GM23248 (cell line): ENCODE results near the gene LDLRAD4. TPM values are rescaled to one million over a fixed set of nuclear protein-coding genes. Genes with fewer than 3 reads are reported as not detected.

Experiments used
- DNase-seq: peaks from one replicate; pipeline ENCODE4 v3.0.0-alpha.2; 2015
- H2AFZ ChIP-seq: fragments of 200-600 bp; sonication (generic); 2 replicates; pipeline ENCODE4 v1.6.1; 2016; ENCODE audit warnings: antibody characterized with exemption
- H3F3A ChIP-seq: fragments of 200-600 bp; sonication (generic); 2 replicates; pipeline ENCODE4 v1.6.1; 2016; ENCODE audit warnings: mild to moderate bottlenecking, antibody characterized with exemption, mixed run types; ENCODE audit not compliant: insufficient read depth
- H3K27ac ChIP-seq: fragments of 200-600 bp; sonication (generic); 2 replicates; pipeline ENCODE4 v1.5.1; 2016; ENCODE audit warnings: mild to moderate bottlenecking
- H3K27me3 ChIP-seq: fragments of 200-600 bp; sonication (generic); replicated peaks from 2 replicates; pipeline ENCODE4 v1.6.1; 2016; ENCODE audit warnings: mild to moderate bottlenecking; ENCODE audit not compliant: insufficient read depth
- H3K36me3 ChIP-seq: fragments of 200-600 bp; sonication (generic); 2 replicates; pipeline ENCODE4 v1.6.1; 2016; ENCODE audit warnings: low read depth, mild to moderate bottlenecking
- H3K4me1 ChIP-seq: fragments of 200-600 bp; sonication (generic); 2 replicates; pipeline ENCODE4 v1.6.1; 2016; ENCODE audit warnings: mild to moderate bottlenecking; ENCODE audit not compliant: insufficient read depth
- H3K4me2 ChIP-seq: fragments of 200-600 bp; sonication (generic); one replicate; pipeline ENCODE4 v1.6.1; 2016; ENCODE audit warnings: mild to moderate bottlenecking; ENCODE audit not compliant: unreplicated experiment
- H3K4me3 ChIP-seq: fragments of 200-600 bp; sonication (generic); 2 replicates; pipeline ENCODE4 v1.5.1; 2016; ENCODE audit warnings: mild to moderate bottlenecking
- H3K79me2 ChIP-seq: fragments of 200-600 bp; sonication (generic); 2 replicates; pipeline ENCODE4 v1.6.1; 2016; ENCODE audit warnings: mild to moderate bottlenecking; ENCODE audit not compliant: insufficient read depth
- H3K9ac ChIP-seq: fragments of 200-600 bp; sonication (generic); 2 replicates; pipeline ENCODE4 v1.6.1; 2016; ENCODE audit warnings: mild to moderate bottlenecking
- H3K9me2 ChIP-seq: fragments of 200-600 bp; sonication (generic); 2 replicates; pipeline ENCODE4 v1.6.1; 2016; ENCODE audit warnings: mixed run types, mild to moderate bottlenecking, moderate library complexity; ENCODE audit not compliant: insufficient read depth
- H3K9me3 ChIP-seq: fragments of 200-600 bp; sonication (generic); one replicate; pipeline ENCODE4 v1.6.1; 2017; ENCODE audit warnings: low read depth
- H4K20me1 ChIP-seq: fragments of 200-600 bp; sonication (generic); 2 replicates; pipeline ENCODE4 v1.6.0; 2016; ENCODE audit not compliant: insufficient read depth
- EZH2 ChIP-seq: fragments of 200-600 bp; sonication (generic); IDR thresholded peaks from 2 replicates; pipeline ENCODE4 v1.6.1; 2018; ENCODE audit warnings: antibody characterized with exemption, mild to moderate bottlenecking; ENCODE audit not compliant: insufficient read depth, poor library complexity, severe bottlenecking
- EZH2phosphoT487 ChIP-seq: fragments of 200-600 bp; sonication (generic); IDR thresholded peaks from 2 replicates; pipeline ENCODE4 v1.6.1; 2018; ENCODE audit warnings: antibody characterized with exemption, moderate library complexity, mild to moderate bottlenecking, low read depth; ENCODE audit not compliant: insufficient read depth
- WGBS, 2 experiments: methylation state at CpG; one replicate each; pipeline ENCODE4 v1.1.6; 2015 to 2017; ENCODE audit warnings: low lambda C conversion rate in 2 of 2, low coverage in 1 of 2; ENCODE audit errors: missing lambda C conversion rate in 2 of 2; 5-methylcytosine and 5-hydroxymethylcytosine counted together
- in situ Hi-C: fragments of 300-500 bp; cut with MboI; formaldehyde crosslinking; loops from 2 replicates; pipeline ENCODE4 v1.15.0; 2020
- polyA plus RNA-seq: library from polyadenylated mRNA; unstranded; fragments of >200 nt; fragmentation: Nextera tagmentation; extraction: Ambion mirVana; gene quantifications from 2 replicates; pipeline ENCODE4 v1.2.1, GENCODE V29; 2016
- total RNA-seq: library from RNA; depleted of rRNA; stranded (reverse); fragments of >200 nt; shearing (Covaris generic); gene quantifications from 2 replicates; pipeline ENCODE4 v1.2.3, GENCODE V29; 2014

Gene LDLRAD4
- total and polyA plus RNA-seq, 2 experiments from 2014 or later: not detected

DNA sequence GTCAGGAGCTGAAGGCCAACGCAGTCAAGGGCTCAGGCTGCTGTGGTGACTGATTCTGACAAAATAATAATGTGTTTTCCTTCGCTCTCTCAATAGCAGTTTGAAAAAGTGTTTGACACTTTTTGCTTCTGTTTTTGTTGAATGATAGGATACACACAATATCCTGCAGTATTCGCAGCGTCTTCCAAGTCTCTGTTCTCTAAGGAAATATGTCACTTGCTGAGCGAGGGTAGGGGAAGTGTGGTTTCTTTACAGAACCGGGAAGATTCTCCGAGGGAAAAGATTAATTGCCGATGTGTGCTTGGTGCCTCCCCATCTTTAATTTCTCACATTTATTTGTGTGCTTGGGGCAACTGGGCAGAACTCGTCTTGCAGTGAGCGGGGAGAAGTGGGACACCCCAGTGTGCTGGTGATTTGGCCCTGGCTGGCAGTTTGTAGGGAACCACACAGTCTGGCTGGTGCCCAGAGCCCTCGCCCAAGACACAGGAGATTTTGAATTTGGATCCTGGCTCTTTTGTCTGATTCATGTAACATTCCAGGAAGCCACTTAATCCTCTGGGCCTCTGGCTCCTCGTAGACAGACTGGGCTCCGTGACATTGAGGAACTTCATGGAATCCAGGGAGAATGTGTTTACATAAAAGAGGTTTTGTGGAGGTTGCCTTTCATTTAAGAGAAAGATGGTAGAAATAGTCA, 169.4 kb downstream of the LDLRAD4 start:
- DNase-seq: peak; percentile 80
- TF ChIP-seq EZH2phosphoT487 (no peak), EZH2 (no peak)
- Histone ChIP-seq H2AFZ (peak overlapping the region; percentile 42; the same call in 1 of the 2 replicates), H3K9me2 (no peaks in the 10 kb centered on the region), H3F3A (peaks cover 6% of the 10 kb centered on the region; the same call in 1 of the 2 replicates), H3K4me1 (peaks cover 9% of the 10 kb centered on the region), H4K20me1 (no peaks in the 10 kb centered on the region), H3K27me3 (peaks cover 11% of the 10 kb centered on the region; the same call in 1 of the 2 replicates), H3K4me2 (peak overlapping the region; percentile 70), H3K9me3 (no peaks in the 10 kb centered on the region), H3K4me3 (peak overlapping the region; percentile 21; the same call in 1 of the 2 replicates), H3K27ac (no peak overlapping the region), H3K36me3 (no peaks in the 10 kb centered on the region), H3K9ac (0 out of 2 replicates have a peak overlapping the region, but pooled peaks have one; percentile 22), H3K79me2 (no peaks in the 10 kb centered on the region)
- 14 to 15% methylated on average over 13 of the region's 13 CpGs for WGBS, 2 experiments
- in situ Hi-C loops: no loop called here

DNA sequence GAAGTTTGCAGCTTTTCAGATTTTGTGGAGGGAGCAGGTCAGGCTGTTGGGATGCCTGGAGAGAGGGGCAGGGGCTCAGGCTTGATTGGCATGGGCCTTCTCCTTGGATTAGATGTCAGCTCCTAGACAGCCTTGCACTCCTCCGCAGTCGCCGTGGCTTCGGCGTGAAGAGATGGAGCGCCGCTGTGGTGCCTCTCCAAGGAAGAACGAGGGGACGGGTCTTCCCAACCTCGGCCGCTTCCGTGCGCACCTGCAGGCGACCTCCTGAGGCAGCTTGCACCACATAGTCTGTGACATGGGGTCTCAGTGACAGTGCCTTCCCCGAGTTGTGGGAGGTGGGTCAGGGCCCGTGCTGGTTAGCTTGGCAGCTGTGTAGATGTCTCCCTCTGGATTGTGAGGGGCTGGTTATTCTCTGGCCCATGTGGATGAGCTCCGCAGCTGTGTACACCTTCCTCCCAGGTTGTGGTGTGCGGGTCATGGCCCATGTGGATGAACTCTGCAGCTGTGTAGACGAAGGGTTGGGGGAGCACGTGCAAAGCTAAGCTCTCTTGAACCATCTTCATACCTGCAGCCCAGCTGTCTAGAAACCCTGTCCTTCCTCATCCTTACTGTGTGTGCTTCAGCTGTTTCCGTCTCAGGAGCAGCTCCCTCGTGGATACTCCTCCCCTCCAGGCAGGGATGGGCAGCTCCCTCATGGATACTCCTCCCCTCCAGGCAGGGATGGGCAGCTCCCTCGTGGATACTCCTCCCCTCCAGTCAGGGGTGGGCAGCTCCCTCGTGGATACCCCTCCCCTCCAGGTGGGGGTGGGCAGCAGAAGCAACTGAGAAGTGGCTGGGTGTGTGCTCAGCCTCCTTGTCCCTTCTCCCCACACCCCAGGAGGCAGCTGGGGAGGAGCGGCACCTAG, 170.3 kb downstream of the LDLRAD4 start:
- Histone ChIP-seq H4K20me1 (no peaks in the 10 kb centered on the region), H2AFZ (peak overlapping the region; percentile 42; the same call in 1 of the 2 replicates), H3K4me1 (peaks cover 9% of the 10 kb centered on the region), H3K4me2 (peak overlapping the region; percentile 70), H3K27ac (no peak overlapping the region), H3K27me3 (peaks cover 15% of the 10 kb centered on the region), H3K9me2 (no peaks in the 10 kb centered on the region), H3K79me2 (no peaks in the 10 kb centered on the region), H3K36me3 (no peaks in the 10 kb centered on the region), H3K9me3 (no peaks in the 10 kb centered on the region), H3F3A (peaks cover 6% of the 10 kb centered on the region; the same call in 1 of the 2 replicates), H3K4me3 (0 out of 2 replicates have a peak overlapping the region, but pooled peaks have one; percentile 21), H3K9ac (0 out of 2 replicates have a peak overlapping the region, but pooled peaks have one; percentile 22)
- DNase-seq: no peak
- in situ Hi-C loops: no loop called here
- 84 to 85% methylated on average over 25 of the region's 25 CpGs for WGBS, 2 experiments
- TF ChIP-seq EZH2phosphoT487: no peak
- no peak for TF ChIP-seq EZH2

DNA sequence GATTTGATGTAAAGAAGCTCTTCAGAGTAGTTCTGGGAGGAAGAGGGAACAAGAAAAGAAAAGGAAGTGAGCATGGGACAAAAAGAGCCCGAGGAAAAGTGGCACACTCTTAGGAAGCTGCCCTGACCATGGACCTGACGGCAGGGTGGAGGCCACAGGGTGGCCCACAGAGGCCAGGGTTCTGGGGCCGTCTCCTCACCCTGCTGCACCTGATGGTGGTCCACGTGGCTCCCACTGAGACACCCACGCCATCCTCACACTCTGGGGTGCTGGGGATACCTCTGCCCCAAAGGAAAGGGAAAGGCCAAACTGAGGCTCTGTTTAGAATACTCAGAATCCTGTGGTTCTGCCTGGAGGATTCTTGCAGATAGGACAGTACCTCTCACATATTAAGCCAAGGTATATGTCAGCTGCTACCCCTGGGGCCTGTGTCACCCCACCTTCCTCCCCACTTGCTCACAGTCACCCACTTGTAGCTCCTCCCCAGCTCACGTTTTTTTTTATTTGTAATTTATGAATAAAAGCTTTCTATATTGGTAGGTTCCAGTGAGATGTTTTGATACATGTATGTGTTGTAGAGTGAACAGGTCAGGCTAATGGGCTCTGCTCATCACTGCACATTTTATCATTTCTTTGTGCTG, 171.1 kb downstream of the LDLRAD4 start:
- Histone ChIP-seq H3K9me3 (no peaks in the 10 kb centered on the region), H3K4me2 (no peak overlapping the region), H3K79me2 (no peaks in the 10 kb centered on the region), H3K4me1 (peaks cover 9% of the 10 kb centered on the region), H4K20me1 (no peaks in the 10 kb centered on the region), H3K36me3 (no peaks in the 10 kb centered on the region), H2AFZ (no peak overlapping the region), H3K27ac (no peak overlapping the region), H3K4me3 (no peak overlapping the region), H3K27me3 (peaks cover 20% of the 10 kb centered on the region), H3K9ac (no peak overlapping the region), H3F3A (peaks cover 6% of the 10 kb centered on the region; the same call in 1 of the 2 replicates), H3K9me2 (no peaks in the 10 kb centered on the region)
- no peak for TF ChIP-seq EZH2phosphoT487
- no peak for TF ChIP-seq EZH2
- in situ Hi-C loops: no loop called here
- 62 to 66% methylated on average over 6 of the region's 6 CpGs for WGBS, 2 experiments
- DNase-seq: no peak

DNA sequence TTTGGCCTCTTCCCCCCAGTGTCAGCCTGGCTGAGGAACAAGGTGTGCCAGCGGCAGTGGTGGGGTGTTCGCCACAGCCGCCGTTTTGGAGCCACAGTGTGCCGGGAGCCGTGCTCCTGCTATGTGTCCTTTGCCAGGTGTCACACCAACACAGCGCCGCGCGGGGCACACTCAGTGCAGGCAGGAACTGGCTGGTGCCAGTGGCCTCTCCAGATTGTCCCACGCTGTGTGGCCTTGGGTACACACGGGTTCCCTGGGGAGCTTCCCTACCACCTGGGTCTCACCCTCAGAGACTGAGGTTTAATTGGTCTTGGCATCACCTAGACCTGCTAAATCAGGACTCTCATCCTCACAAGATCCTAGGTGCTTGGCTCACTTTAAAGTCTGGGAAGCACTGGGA, 171.6 kb downstream of the LDLRAD4 start:
- H2AFZ ChIP-seq: no peak overlapping the region

More for the DNA sequence above, 171.6 kb downstream of the LDLRAD4 start:
- no peak for TF ChIP-seq EZH2
- TF ChIP-seq EZH2phosphoT487: no peak
- H3K9me3 ChIP-seq: no peaks in the 10 kb centered on the region
- H3K4me3 ChIP-seq: no peak overlapping the region
- H3K36me3 ChIP-seq: no peaks in the 10 kb centered on the region
- H3K4me2 ChIP-seq: no peak overlapping the region
- peaks cover 6% of the 10 kb centered on the region; the same call in 1 of the 2 replicates for H3F3A ChIP-seq
- 89 to 93% methylated on average over 12 of the region's 12 CpGs for WGBS, 2 experiments
- in situ Hi-C loops: no loop called here
- H4K20me1 ChIP-seq: no peaks in the 10 kb centered on the region
- no peak for DNase-seq
- no peak overlapping the region for H3K27ac ChIP-seq
- H3K4me1 ChIP-seq: peaks cover 9% of the 10 kb centered on the region
- H3K9me2 ChIP-seq: no peaks in the 10 kb centered on the region
- H3K79me2 ChIP-seq: no peaks in the 10 kb centered on the region
- H3K9ac ChIP-seq: no peak overlapping the region
- peaks cover 20% of the 10 kb centered on the region for H3K27me3 ChIP-seq
